ENCODE data around the gene HS6ST1.

Gene HS6ST1

DNA sequence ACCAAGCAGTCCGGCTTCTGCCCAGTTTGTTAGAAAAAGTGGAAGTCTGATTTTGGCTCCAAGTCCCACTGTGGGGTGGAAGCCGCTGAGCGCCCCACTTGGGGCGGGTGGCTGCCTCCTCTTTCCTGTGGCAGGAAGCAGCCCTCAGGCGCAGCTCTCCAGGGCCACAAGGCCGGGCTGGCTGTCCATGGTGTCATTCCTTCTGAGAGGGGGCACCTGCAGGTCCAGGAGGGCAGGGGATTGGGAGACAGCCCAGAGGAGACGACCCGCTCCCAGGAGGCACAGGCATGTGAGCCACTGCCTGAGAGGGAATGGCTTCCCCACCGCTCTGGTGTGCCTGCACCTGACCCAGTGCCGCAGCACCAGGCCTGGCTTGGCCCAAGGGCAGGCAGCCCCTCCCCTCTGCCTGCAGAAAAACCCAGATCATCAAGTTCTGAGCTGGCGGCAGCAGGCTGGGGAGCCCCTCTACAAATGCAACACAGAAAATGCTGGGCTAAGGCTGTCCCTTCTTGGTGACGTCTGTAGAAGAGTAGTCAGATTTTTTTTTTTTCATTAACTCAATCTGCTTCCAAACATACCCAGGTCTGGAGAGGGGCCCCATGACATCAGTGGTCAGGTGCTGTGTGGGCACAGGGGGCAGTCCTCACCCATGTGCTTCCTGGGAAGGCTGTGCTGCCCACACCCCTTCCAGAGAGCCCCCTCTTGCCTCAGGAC, 38.4 kb downstream of the HS6ST1 start:
- ATAC-seq = no peak

DNA sequence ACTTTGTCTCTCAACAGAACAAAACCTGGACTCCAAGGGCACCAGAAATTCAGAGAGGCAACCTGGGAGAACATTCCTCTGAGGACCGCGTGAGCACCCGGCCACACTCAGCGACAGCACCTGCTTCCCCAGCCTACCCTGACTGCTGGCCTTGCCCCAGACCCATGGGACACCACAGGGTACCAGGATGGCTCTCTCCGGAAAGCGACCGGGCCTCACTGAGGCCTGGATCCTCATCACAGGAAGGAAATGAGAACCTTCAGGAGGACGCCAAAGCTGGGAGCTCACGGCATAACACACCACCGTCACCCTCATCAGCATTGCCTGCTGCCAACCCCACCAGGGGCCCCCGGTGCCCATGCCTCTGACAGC, 38.9 kb downstream of the HS6ST1 start:
- TF ChIP-seq CSDC2 (CRISPR knock-in tag; IDR thresholded peaks at IDR 0.05) (no peak), SNAI2 (CRISPR knock-in tag; IDR thresholded peaks at IDR 0.05) (no peak), ZNF8 (CRISPR knock-in tag; IDR thresholded peaks at IDR 0.05) (no peak), TOX (CRISPR knock-in tag; IDR thresholded peaks at IDR 0.05; ENCODE audit: borderline replicate concordance) (no peak), GLIS3 (CRISPR knock-in tag; IDR thresholded peaks at IDR 0.05) (no peak), ISL1 (CRISPR knock-in tag; IDR thresholded peaks at IDR 0.05) (no peak), OSR1 (CRISPR knock-in tag; IDR thresholded peaks at IDR 0.05) (no peak), ZNF70 (CRISPR knock-in tag; IDR thresholded peaks at IDR 0.05) (no peak)
- TF ChIP-seq, protein P1, sequence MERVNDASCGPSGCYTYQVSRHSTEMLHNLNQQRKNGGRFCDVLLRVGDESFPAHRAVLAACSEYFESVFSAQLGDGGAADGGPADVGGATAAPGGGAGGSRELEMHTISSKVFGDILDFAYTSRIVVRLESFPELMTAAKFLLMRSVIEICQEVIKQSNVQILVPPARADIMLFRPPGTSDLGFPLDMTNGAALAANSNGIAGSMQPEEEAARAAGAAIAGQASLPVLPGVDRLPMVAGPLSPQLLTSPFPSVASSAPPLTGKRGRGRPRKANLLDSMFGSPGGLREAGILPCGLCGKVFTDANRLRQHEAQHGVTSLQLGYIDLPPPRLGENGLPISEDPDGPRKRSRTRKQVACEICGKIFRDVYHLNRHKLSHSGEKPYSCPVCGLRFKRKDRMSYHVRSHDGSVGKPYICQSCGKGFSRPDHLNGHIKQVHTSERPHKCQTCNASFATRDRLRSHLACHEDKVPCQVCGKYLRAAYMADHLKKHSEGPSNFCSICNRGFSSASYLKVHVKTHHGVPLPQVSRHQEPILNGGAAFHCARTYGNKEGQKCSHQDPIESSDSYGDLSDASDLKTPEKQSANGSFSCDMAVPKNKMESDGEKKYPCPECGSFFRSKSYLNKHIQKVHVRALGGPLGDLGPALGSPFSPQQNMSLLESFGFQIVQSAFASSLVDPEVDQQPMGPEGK (CRISPR knock-in tag; IDR thresholded peaks at IDR 0.05; ENCODE audit: borderline replicate concordance) = no peak
- TF ChIP-seq, protein P2, sequence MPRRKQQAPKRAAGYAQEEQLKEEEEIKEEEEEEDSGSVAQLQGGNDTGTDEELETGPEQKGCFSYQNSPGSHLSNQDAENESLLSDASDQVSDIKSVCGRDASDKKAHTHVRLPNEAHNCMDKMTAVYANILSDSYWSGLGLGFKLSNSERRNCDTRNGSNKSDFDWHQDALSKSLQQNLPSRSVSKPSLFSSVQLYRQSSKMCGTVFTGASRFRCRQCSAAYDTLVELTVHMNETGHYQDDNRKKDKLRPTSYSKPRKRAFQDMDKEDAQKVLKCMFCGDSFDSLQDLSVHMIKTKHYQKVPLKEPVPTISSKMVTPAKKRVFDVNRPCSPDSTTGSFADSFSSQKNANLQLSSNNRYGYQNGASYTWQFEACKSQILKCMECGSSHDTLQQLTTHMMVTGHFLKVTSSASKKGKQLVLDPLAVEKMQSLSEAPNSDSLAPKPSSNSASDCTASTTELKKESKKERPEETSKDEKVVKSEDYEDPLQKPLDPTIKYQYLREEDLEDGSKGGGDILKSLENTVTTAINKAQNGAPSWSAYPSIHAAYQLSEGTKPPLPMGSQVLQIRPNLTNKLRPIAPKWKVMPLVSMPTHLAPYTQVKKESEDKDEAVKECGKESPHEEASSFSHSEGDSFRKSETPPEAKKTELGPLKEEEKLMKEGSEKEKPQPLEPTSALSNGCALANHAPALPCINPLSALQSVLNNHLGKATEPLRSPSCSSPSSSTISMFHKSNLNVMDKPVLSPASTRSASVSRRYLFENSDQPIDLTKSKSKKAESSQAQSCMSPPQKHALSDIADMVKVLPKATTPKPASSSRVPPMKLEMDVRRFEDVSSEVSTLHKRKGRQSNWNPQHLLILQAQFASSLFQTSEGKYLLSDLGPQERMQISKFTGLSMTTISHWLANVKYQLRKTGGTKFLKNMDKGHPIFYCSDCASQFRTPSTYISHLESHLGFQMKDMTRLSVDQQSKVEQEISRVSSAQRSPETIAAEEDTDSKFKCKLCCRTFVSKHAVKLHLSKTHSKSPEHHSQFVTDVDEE (CRISPR knock-in tag; IDR thresholded peaks at IDR 0.05) = no peak

More for the DNA sequence above, 38.4 kb downstream of the HS6ST1 start:
- no peak for TF ChIP-seq BACH2 (CRISPR knock-in tag; IDR thresholded peaks at IDR 0.05; ENCODE audit: borderline replicate concordance)
- no peak for TF ChIP-seq CSDC2 (CRISPR knock-in tag; IDR thresholded peaks at IDR 0.05)

DNA sequence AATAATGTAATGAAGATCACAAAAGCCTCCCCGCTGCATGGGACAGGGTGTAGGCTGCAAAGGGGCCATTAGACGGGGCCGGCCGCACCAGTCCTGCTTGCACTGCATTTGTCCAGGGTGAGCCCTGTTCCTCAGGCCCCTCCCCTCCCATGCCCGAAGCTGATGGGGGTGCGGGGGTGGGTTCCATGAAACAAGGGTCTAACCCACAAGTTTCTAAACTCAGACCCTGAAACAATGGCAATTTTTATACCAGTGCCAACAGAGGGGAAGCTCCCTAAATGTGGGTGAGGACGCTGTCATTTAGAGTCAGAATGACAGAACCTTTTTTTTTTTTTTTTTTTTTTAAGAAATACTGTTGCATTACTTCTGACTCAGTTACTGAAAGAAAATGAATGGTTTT, 39.7 kb downstream of the HS6ST1 start:
- TF ChIP-seq, protein P3, sequence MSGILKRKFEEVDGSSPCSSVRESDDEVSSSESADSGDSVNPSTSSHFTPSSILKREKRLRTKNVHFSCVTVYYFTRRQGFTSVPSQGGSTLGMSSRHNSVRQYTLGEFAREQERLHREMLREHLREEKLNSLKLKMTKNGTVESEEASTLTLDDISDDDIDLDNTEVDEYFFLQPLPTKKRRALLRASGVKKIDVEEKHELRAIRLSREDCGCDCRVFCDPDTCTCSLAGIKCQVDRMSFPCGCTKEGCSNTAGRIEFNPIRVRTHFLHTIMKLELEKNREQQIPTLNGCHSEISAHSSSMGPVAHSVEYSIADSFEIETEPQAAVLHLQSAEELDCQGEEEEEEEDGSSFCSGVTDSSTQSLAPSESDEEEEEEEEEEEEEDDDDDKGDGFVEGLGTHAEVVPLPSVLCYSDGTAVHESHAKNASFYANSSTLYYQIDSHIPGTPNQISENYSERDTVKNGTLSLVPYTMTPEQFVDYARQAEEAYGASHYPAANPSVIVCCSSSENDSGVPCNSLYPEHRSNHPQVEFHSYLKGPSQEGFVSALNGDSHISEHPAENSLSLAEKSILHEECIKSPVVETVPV (CRISPR knock-in tag; IDR thresholded peaks at IDR 0.05) = no peak
- TF ChIP-seq ZNF565 (CRISPR knock-in tag; conservative IDR thresholded peaks at IDR 0.05; ENCODE audit: low read depth) = no peak
- TF ChIP-seq ZNF8 (CRISPR knock-in tag; IDR thresholded peaks at IDR 0.05) = no peak
- no peak for TF ChIP-seq CSDC2 (CRISPR knock-in tag; IDR thresholded peaks at IDR 0.05)
- no peak for TF ChIP-seq ZNF70 (CRISPR knock-in tag; IDR thresholded peaks at IDR 0.05)
- TF ChIP-seq ARNTL (CRISPR knock-in tag; IDR thresholded peaks at IDR 0.05; ENCODE audit: borderline replicate concordance, low read depth) = no peak
- TF ChIP-seq GLIS3 (CRISPR knock-in tag; IDR thresholded peaks at IDR 0.05) = no peak
- no peak for TF ChIP-seq TCF4 (CRISPR knock-in tag; IDR thresholded peaks at IDR 0.05; ENCODE audit: borderline replicate concordance)
- no peak for TF ChIP-seq PPARA (CRISPR knock-in tag; IDR thresholded peaks at IDR 0.05; ENCODE audit: borderline replicate concordance)
- no peak for TF ChIP-seq ISL1 (CRISPR knock-in tag; IDR thresholded peaks at IDR 0.05)
- TF ChIP-seq, protein P4, sequence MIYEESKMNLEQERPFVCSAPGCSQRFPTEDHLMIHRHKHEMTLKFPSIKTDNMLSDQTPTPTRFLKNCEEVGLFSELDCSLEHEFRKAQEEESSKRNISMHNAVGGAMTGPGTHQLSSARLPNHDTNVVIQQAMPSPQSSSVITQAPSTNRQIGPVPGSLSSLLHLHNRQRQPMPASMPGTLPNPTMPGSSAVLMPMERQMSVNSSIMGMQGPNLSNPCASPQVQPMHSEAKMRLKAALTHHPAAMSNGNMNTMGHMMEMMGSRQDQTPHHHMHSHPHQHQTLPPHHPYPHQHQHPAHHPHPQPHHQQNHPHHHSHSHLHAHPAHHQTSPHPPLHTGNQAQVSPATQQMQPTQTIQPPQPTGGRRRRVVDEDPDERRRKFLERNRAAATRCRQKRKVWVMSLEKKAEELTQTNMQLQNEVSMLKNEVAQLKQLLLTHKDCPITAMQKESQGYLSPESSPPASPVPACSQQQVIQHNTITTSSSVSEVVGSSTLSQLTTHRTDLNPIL (CRISPR knock-in tag; IDR thresholded peaks at IDR 0.05; ENCODE audit: low read depth) = no peak
- TF ChIP-seq TOX (CRISPR knock-in tag; IDR thresholded peaks at IDR 0.05; ENCODE audit: borderline replicate concordance) = no peak
- no peak for TF ChIP-seq ZFP30 (CRISPR knock-in tag; IDR thresholded peaks at IDR 0.05)
- TF ChIP-seq, protein P1 (CRISPR knock-in tag; IDR thresholded peaks at IDR 0.05; ENCODE audit: borderline replicate concordance) = no peak
- TF ChIP-seq, protein P5, sequence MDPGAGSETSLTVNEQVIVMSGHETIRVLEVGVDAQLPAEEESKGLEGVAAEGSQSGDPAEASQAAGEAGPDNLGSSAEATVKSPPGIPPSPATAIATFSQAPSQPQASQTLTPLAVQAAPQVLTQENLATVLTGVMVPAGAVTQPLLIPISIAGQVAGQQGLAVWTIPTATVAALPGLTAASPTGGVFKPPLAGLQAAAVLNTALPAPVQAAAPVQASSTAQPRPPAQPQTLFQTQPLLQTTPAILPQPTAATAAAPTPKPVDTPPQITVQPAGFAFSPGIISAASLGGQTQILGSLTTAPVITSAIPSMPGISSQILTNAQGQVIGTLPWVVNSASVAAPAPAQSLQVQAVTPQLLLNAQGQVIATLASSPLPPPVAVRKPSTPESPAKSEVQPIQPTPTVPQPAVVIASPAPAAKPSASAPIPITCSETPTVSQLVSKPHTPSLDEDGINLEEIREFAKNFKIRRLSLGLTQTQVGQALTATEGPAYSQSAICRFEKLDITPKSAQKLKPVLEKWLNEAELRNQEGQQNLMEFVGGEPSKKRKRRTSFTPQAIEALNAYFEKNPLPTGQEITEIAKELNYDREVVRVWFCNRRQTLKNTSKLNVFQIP (CRISPR knock-in tag; IDR thresholded peaks at IDR 0.05; ENCODE audit: borderline replicate concordance, low read depth) = no peak
- TF ChIP-seq SNAI2 (CRISPR knock-in tag; IDR thresholded peaks at IDR 0.05) = no peak
- TF ChIP-seq ESRRG (CRISPR knock-in tag; IDR thresholded peaks at IDR 0.05) = no peak
- no peak for ATAC-seq

More for the DNA sequence above, 38.9 kb downstream of the HS6ST1 start:
- no peak for ATAC-seq
